Measurements from ENCODE around the gene RAB3GAP2.

GRCh38 chr1:220235462-220235861 lies 36.8 kb downstream of the RAB3GAP2 start:
- TF ChIP-seq ZNF549 (CRISPR knock-in tag; IDR thresholded peaks at IDR 0.05) (no peak), E2F5 (CRISPR knock-in tag; conservative IDR thresholded peaks at IDR 0.05) (no peak), BRCA1 (CRISPR knock-in tag; IDR thresholded peaks at IDR 0.05) (no peak)
